ENCODE measurements around the gene ARAP3.
A peak's percentile ranks its signal among the peaks of the same experiment; 100 is the strongest.
"Not testable (repeated sequence)": the region's sequence is repeated elsewhere in the genome, so short reads cannot be mapped to it uniquely, and the experiment has no call there.

The ARAP3 gene, protein sequence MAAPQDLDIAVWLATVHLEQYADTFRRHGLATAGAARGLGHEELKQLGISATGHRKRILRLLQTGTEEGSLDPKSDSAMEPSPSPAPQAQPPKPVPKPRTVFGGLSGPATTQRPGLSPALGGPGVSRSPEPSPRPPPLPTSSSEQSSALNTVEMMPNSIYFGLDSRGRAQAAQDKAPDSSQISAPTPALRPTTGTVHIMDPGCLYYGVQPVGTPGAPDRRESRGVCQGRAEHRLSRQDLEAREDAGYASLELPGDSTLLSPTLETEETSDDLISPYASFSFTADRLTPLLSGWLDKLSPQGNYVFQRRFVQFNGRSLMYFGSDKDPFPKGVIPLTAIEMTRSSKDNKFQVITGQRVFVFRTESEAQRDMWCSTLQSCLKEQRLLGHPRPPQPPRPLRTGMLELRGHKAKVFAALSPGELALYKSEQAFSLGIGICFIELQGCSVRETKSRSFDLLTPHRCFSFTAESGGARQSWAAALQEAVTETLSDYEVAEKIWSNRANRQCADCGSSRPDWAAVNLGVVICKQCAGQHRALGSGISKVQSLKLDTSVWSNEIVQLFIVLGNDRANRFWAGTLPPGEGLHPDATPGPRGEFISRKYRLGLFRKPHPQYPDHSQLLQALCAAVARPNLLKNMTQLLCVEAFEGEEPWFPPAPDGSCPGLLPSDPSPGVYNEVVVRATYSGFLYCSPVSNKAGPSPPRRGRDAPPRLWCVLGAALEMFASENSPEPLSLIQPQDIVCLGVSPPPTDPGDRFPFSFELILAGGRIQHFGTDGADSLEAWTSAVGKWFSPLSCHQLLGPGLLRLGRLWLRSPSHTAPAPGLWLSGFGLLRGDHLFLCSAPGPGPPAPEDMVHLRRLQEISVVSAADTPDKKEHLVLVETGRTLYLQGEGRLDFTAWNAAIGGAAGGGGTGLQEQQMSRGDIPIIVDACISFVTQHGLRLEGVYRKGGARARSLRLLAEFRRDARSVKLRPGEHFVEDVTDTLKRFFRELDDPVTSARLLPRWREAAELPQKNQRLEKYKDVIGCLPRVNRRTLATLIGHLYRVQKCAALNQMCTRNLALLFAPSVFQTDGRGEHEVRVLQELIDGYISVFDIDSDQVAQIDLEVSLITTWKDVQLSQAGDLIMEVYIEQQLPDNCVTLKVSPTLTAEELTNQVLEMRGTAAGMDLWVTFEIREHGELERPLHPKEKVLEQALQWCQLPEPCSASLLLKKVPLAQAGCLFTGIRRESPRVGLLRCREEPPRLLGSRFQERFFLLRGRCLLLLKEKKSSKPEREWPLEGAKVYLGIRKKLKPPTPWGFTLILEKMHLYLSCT (N-terminal part only)

DNA sequence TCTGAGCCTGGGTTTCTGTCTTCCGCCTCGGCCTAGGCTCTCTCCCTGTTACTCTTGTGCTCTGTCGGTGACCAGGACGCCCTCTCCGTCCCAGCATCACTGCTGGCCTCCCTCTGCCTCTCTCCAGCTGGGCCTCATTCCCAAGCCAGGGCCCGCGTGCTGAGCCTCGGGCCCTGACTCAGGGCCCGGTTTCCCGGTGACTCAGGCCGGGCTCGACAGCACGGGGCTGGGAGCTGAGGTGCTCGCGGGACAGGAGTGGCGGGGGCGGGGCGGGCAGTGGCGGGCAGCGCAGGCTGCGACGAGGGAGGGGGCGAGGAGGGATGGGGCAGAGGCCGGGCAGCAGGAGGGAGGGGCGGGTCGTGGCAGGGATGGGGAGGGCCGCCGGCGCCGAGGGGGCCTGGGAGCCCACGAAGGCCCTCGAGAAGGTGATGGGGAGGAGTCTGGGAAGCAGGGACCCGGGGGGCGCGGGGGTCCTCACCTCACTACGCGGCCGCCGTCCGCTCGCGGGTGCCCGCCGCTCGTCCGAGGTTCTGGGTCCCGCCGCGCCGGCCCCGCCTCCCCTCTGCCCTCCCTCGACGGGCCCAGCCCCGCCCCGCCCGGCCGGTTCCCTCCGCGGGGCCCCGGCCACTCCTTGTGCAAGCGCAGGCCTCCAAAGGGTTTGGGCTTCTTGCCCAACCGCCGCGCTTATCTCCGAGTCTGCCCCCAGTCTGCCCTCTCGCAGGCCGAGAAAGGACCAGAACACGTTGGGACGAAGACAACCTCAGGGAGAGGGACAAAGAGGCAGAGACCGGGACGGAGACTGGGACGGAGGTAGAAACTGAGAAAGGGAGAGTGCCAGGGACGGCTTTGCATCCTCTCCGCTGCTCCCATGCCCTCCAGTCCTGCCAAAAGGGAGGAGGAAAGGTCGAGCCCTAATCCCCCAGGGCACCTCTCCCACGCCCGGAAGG, at the start of gene ARAP3:
TSS of gene ARAP3 (minus strand) at position 536 of the 947 bp plus-strand sequence. CDS start 1,744 bp downstream, outside the sequence.
- peak; percentile 30 for DNase-seq

DNA sequence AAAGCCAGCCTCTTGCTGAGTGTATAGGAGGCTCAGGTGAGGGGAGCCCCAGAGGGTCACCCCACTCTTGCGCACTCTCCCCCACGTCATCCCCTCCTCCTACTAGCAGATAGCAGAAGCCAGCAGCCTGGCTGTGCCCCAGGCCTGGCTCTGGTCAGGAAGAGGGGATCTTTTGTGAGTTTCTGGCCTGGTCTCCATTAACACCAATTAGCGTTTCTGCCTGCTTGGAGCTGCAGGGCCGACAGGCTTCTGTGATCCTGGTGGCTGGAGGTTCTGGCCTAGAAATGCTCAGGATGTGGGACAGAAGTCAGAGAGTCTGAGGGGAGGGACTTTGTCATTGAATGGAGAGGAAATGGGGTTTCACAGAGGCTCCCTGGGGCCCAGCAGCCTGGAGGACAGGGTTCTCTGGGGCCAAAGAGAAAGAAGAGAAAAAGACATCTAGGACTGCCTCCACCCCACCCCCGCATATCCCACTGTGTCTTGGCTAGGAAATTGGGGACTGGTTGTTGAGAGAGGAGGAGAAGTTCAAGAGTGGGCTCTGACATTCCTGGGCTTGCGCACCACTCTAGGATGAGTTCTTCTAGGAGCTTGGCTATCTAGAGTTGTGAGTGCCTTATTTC, 47.5 kb upstream of the ARAP3 start:
- DNase-seq, result no peak

DNA sequence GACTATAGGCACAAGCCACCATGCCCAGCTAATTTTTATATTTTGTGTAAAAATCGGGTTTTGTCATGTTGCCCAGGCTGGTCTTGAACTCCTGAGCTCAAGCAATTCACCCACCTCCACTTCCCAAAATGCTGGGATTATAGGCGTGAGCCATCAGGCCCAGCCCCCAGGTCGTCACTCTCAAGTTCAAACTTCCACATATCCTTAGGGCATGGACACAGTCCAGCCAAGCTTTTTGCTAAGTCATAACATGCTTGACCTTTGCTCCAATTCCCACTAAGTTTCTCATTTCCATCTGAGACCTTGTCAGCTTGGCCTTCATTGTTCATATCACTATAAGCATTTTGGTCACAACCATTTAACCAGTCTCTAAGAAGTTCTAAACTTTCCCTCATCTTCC, 43.9 kb upstream of the ARAP3 start:
- no peak for DNase-seq

DNA sequence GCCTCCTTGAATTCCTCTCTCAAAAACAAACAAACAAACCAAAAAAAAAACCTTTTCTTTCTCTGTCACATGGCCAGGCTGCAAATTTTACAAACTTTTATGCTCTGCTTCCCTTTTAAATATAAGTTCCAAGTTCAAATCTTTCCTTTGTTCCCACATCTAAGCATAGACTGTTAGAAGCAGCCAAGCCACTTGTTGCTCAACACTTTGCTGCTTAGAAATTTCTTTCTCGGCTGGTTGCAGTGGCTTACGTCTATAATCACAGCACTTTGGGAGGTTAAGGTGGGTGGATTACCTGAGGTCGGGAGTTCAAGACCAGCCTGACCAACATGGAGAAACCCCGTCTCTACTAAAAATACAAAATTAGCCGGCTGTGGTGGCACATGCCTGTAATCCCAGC, 43.1 kb upstream of the ARAP3 start:
- DNase-seq, result not testable (repeated sequence)

DNA sequence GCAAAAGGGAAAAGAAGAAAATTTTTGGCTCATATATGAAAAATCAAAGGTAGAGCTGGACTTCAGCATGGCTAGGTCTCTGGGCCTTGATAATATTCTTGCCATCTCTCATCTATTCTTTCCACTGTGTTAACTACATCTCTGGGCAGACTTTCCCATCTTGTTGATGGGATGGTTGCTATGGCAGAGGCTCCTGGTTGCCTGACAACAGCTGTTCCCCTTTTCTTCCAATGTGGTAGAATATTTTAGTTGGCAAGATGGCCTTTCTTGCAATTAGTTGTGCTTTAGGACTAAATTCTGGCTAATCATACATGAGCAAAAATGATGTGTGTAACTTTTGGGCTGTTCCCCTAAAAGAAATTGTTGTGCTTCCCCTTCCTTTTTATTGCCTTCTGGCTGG, 40.2 kb upstream of the ARAP3 start:
- DNase-seq, result no peak

DNA sequence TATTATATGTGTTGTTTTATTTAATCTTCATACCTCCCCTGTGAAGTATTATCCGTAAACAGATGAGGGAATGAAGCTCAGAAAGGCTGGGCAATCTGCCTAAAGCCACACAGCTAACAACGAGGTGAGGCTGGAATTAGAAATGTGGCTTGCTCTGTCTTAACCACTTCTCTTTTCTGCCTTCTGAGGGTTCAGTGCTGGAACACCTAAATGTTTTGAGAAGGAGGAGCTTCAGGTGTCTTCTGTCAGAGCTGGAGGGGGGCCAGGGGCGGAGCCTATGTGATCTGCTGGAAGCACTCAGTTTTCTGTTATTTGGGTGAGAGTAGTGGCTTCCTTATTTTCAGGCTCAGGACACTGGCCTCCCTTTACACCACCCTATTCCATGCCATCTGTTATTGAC, 35.0 kb upstream of the ARAP3 start:
- no peak for DNase-seq

DNA sequence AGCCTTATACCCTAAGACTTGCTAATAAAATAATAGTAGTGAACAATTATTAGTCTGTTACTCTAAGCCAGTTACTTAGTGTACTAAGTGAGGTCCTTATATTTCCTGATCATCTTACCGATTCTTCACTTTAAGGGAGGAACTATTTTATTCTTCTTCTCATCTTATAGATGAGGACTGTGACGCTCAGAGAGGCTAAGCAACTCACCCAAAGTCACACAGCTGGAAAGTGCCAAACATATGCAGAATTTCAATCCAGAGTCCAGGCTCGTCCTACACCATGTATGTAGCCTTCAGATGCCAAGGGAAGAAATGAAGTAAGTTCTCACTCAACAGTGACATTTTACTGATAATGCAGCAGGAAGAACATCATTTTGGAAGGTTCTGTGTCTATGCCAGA, 34.4 kb upstream of the ARAP3 start:
- no peak for DNase-seq

DNA sequence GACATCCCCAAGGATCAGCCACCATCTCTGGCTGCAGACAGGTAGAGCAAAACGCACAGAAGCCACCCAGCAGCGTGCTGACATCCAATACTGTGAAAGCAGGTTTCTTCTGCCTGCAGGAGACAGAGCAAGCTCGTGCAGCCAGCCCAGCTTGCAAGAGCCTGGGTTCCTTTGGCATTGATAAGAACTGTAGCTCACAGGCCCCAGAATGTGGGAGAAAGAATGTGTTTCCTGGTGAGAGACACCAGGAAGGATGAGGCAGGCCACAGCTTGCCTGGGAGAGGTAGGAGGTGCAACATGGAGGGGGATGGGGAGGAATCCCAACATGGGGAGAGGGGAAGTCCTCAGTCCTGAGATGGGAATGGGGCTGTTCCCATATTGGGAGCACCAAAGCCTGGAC, 34.0 kb upstream of the ARAP3 start:
- DNase-seq, result no peak

DNA sequence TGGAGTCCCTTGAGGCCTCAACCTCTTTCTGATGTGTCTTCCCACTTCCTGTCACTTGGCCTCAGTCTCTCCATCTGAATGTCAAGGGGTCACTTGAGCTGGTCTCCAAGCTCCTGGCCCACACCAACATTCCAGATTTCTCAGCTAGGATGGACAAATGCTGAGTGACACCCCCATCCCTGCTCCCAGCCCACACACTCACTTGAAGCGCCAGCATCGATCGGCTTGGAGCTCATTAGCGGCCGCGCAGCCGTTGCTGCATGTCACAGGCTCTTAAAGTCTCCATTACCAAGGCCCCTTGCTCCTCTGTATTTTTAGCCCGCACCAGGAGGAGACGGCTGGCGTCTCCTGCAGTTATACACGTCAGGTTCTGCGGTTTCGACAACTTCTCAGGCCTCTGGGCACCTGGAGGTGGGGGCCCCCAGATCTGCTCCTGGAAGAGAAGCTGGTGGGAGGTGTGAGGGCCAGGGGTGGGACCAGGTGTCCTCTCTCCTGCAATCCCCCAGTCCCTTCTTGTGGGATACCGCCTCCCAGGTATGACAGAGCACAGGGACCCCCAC, 33.4 kb upstream of the ARAP3 start:
- no peak for DNase-seq

DNA sequence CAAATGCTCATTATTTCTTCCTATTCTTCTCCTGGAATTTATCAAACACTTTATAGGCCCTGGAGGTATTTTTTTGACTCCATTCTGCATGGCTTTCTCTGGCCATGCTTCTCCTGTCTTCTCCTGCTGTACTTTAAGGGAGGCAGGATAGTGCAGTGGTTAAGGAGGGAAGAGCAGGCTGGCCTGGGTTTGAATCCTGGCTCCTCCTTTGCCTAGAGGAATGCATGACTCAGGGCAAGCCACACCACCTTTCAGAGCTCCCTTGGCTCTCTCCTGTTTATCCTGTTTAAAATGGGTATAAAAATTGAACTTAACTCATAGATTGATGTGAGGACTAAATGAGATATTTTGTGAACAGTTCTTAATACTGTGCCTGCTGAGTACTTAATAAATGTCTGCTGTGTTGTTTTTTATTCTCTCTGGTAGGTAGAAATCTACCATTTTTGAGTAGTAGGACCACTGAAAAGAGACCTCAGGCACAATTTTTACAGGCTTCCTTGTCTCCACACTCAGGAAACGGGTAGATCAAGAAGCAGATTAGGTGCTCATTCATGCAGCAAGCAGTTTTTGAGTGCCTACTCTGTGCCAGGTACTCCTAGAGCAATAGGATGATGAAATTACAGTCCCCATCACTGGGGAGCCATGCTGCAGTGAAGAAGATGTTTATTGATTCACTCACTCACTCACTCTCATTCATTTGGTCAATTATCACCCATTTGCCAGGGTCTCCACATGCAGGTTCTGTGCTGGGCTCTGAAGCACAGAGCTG, 32.7 kb upstream of the ARAP3 start:
- DNase-seq, result no peak

DNA sequence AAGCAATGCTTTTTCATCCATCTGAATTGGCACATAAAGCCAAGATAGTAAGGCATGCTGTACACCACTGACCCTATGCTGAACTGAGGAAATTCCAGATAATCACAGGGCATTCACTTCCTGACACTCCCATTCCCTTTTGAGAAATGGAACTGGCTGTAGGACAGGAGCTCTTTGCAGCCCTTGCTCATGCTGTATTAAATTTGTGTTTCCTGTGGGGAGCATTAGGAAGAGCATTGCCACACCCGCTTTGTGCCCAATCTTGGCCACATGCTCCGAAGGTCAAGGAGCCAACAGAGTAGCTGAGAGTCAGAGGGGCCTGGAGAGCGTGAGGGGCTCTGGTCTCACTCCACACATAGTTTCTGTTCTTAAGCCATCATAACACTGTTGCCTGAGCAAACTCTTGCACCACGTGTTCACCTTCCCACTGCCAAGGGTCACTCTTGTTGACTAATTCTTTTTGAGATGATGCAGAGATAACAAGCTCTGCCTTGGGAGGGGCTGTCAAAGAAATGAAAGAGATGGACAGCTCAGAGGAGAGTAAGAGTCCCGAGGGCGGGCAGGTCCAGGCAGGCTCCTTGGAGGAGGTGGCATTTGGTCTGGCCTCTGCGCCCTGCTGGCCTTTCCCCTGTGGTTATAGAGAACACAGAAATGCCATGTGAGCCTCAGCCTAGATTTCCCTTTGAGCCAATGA, 31.7 kb upstream of the ARAP3 start:
- no peak for DNase-seq

DNA sequence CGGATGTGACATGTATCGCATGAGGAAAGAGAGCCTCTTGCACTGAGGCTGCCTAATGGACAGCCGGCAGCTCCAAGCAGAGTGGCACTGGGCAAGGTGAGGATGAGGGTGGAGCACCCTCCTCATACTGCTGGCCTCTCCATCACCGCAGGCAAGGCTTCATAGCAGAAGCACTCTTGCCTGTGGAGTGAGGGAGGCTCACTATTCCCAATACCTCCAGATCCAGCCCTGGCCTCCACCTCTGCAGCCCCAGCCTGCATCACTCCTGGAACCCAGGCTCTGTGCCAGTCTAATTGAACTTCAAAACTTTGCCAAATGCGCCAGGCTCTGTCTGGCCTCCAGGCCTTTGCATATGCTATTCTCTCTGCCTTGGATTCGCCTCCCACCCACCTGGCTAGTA, 29.7 kb upstream of the ARAP3 start:
- DNase-seq, result no peak

DNA sequence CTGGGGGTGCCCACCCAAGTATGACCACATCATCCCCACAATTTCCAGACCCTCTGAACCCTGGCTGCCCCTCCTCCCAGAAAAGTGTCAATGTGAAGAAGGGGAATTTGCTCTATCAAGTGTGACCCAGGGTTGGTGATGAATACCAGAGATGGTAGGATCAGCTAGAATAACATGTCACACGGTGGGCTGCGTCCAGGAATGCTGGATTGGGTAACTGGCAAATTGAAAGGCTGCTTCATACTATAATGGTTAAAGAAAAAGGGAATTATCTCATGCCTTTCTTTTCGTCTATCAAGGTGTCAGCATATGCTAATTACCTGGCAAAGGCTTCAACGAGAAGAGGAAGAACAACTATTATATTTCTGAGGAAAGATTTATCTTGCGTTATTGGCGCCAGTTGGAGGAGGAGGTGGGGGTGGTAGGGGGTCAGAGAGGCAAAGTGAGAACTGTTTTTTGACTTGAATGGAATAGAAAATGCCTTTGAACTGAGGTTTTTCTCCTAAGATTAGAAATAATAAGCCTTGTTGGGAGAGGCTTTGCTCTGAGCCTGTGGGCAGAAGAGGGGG, 27.8 kb upstream of the ARAP3 start:
- no peak for DNase-seq

DNA sequence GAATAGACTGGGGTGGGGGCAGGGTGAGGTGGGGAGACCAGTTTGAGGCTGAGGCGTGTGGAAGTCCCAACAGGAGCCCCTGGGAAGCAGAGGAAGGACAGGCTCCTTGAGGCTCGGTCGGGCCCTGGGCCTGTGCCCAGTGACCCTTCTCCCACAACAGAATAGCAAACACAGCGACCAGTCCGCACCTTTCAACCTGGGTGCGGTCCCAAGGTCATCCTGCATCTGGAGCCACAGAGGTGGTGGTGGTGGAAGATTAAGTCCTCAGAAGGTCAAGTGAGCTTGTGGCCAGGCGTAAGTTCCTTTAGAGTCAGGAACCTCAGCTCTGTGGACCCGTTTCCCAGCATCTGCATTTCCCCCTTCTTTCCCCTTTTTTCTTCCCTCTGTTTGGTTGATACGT, 26.0 kb upstream of the ARAP3 start:
- DNase-seq, result no peak

DNA sequence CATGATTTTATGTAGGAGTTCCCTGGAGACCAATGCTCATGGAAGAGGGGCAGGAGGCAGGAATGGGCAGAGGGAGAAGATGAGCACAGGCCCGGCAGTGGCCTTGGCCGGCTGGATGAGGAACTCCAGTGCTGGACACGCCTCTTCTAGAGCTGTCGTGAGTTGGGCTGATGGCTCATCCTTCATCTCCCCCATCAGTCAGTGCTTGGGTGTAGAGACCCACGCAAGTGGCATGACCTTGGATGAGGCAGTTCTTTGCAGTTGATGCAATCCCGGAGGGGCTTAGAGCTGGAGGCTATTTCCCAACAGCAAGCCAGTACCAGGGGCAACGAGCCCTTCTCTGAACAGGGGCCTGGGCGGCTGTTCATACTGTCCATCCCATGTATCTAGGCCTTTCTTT, 25.5 kb upstream of the ARAP3 start:
- no peak for DNase-seq

DNA sequence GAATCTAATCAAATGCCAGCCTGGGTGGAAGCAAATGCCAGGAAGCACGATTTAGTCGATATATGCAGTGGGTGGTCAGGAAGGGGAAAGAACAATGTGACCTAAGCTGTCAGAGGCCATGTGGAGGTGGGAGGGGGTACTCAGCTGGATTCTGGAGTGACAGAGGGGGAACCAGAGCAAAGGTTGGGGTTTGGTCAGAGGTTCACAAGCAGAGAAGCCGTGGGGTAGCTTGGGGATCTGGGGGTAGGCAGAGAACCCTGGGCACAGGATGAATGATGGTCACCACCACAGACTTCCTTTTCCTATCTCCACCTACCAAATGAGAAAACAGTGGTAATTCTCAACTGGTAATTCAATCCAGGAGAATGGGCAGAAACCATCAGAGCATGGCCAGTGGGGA, 24.1 kb upstream of the ARAP3 start:
- no peak for DNase-seq

DNA sequence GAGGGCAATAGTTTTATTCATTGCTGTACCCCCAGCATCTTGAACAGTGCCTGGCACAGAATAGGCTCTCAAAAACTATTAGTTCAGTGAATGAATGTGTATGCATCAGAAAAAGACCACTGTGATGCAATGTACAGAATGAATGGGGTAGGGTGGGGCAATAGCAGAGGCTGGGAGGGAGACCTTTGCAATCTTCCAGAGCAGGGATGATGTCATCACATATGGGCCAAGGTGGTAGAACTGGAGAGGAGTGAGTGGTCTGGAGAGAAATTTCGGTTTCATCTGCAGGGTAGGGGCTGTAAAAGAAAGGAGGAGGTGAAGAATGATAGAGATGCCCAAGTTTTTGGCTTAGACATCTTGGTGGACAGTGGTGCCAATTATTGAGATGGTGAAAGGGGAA, 23.4 kb upstream of the ARAP3 start:
- no peak for DNase-seq

DNA sequence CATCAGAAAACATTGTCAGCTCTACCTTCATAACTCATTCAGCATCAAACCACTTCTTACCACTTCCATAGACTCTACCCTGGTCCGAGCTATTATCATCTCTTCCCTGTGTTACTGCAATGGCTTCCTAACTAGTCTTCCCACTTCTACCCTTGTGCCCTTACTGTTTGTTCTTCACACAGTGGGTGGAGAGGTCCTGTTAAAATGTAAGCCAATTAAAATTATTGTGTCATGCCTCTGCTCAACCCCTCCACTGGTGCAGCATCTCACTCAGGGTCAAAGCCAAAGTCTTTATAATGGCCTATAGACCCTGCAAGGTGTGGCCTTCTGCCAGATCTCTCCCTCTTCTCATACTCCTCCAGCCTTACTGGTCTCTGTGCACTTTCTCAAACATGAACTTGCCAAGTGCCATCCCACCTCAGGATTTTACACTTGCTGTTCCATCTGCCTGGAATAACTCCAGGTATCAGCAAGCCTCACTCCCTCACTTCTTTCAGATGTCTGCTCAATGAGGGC, 22.8 kb upstream of the ARAP3 start:
- DNase-seq, result no peak

DNA sequence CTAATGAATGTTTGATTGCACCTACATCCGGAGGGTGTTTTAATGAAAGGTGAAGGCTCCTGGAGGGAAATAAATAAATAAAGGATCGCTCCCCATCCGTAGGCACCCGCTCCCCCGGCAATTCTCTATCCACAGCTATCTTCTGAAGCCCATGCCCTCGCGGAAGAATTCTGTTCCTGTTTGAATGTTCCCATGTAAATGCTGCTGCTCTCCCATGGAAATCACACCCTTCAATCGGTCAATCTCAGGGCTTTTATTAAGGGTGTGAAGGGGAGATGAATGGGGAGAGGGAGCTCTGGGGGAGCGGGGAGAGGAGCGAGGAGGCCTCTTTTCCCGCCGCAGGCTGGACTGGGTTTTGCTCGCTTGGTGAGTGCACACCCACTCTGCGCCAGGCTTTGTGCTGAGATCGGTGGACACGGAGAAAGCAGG, 21.1 kb upstream of the ARAP3 start:
- no peak for DNase-seq

All from activated effector memory CD4-positive, alpha-beta T cell treated with Interleukin-2 at 50 U/mL for 16 hours (primary cell).